GM18909 (cell line): ENCODE results near the gene RBM4B.
"Not testable (repeated sequence)": the region's sequence is repeated elsewhere in the genome, so short reads cannot be mapped to it uniquely, and the experiment has no call there.

Experiments
- ATAC-seq: cut with Tn5 transposase; IDR thresholded peaks from one replicate; pipeline ENCODE4 v1.9.1; 2021; ENCODE audit warnings: mild to moderate bottlenecking; ENCODE audit not compliant: unreplicated experiment, poor library complexity

The RBM4B gene, protein sequence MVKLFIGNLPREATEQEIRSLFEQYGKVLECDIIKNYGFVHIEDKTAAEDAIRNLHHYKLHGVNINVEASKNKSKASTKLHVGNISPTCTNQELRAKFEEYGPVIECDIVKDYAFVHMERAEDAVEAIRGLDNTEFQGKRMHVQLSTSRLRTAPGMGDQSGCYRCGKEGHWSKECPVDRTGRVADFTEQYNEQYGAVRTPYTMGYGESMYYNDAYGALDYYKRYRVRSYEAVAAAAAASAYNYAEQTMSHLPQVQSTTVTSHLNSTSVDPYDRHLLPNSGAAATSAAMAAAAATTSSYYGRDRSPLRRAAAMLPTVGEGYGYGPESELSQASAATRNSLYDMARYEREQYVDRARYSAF

GRCh38 chr11:66677599-66678375, at the start of gene RBM4B:
Gene RBM4B, minus strand, starts transcription at chr11:66677887. Its CDS starts 808 bp downstream, at chr11:66677079.
- peak; percentile 86 for ATAC-seq

GRCh38 chr11:66725647-66726046, 48.0 kb upstream of the RBM4B start:
- ATAC-seq: no peak

DNA sequence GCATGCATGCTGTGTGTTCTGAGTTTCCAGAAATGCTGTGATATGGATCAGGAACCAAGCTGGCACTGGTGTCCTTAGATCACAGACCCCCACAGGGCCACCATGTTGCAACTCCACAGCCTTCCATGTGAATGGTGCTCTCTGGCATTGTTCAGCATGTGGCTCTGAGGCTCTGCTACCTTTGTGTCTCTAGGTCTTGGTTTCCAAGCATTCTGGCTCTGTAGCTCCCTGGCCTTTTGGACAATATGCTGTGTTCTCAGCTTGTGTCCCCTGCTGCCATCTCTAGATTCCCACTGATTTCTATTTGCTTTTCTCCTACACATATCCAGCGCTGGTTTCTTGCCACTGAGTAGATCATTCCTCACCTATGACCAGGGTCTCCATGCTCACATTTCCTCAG, 47.4 kb upstream of the RBM4B start:
- ATAC-seq: no peak

DNA sequence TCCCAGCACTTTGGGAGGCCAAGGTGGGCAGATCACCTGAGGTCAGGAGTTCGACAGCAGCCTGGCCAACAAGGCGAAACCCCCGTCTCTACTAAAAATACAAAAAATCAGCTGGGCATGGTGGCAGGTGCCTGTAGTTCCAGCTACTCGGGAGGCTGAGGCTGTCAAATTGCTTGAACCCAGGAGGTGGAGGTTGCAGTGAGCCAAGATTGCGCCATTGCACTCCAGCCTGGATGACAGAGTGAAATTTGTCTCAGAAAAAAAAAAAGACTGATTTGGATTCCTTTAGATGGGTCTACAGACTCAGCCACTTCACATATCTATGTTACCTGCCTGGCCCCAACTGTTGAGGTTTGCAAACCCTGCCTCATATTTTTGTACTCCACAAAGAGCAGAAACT, 46.5 kb upstream of the RBM4B start:
- not testable (repeated sequence) for ATAC-seq

- ATAC-seq: no peak
Measured at GRCh38 chr11:66723693-66724092, 46.0 kb upstream of the RBM4B start.

DNA sequence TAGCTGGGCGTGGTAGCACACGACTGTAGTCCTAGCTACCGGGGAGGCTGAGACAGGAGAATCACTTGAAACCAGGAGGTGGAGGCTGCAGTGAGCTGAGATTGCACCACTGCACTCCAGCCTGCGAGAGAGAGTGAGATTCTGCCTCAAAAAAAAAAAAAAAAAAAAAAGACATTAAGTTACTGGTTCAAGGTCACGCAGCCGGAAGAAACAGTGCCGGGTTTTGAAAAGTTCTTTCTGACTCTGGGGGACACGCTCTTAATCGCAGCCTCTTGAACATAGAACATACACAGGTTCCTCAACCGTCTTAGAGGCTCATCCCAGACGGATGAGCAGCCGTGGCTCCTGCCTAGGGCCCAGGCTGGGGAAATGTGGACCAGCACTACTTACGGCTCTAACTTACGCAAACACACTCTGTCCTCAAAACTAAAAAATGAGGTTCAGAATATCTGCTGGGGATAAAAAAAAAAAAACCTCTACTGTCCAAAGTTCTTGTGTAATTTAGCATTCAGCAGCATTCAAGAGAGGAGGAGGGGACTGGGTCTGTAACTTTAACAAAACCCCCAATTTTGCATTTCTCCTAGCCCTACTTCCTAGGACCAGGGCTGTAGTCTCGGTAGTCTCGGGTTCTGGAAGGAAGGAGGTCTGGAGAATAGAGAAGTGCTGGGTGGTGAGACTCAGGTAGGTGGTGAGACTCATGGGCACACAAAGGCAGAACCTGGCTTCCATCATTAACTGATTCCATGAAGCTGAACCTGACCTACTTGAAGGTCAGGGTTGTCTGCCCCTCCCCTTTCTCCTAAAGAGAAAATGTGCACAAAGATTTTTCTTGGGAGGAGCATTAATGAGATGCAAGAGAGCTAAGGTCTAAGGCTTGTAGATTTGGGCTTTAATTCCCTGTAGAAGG, 45.3 kb upstream of the RBM4B start:
- ATAC-seq: no peak

- ATAC-seq: no peak
Measured at GRCh38 chr11:66721939-66722338, 44.3 kb upstream of the RBM4B start.

DNA sequence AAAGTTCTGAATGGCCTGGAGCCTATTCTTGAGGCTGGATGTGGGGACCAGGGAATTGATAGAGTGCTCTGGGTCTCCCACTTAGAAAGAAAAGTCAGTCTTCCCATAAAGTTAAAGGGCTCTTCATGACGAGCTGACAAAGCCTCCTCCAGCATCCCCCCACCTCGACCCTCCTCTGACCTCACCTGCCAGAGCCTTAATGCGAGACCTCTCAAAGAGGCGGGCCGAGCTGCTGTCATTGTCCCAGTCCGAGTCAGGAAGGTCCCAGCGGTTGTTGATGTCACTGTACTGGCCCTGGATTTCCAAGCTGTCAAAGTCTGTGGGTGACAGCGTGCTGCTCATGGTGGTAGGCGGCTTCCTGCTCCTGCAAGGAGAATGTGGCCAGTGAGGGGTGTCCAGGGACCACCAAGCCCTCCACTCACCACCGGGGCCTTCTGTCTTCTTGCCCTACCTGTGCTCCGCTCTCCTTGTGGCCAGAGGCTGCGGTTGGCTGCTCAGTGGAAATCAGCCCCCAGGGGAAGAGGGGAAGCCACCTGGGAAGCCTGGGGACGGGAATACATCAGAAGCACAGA, 43.3 kb upstream of the RBM4B start:
- no peak for ATAC-seq

DNA sequence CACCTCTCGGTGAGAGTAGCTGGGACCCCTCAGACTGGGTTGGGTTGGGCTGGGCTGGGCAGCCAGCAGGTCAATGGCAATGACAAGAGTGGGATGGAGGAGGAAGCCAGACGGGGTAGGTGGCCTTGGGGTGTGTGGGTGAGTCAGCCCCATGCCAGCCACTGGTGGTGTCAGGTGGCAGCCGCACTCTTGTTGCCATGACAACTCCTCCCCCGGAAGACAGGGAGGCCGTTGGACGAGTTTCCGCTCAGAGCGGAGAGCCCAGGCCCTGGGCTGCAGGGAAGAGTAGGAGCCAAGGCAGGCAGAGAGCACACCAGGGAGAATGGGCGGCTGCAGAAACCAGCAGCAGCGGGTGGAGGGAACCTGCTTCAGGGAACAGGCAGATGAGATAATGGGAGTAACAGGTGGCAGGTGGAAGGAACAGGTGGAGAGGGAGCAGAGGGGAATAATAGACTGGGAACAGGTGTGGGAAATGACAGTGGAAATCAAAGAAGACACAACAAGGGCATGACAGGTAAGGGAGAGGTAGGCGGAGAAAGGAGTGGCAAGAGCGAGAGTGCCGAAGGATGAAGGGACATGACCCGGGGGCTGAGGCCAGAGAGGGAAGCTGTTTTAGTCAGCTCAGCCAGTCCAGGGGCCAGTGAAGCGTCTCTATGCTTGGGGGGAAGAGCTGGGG, 42.7 kb upstream of the RBM4B start:
- no peak for ATAC-seq

GRCh38 chr11:66719111-66719872, 41.6 kb upstream of the RBM4B start:
- ATAC-seq: no peak

DNA sequence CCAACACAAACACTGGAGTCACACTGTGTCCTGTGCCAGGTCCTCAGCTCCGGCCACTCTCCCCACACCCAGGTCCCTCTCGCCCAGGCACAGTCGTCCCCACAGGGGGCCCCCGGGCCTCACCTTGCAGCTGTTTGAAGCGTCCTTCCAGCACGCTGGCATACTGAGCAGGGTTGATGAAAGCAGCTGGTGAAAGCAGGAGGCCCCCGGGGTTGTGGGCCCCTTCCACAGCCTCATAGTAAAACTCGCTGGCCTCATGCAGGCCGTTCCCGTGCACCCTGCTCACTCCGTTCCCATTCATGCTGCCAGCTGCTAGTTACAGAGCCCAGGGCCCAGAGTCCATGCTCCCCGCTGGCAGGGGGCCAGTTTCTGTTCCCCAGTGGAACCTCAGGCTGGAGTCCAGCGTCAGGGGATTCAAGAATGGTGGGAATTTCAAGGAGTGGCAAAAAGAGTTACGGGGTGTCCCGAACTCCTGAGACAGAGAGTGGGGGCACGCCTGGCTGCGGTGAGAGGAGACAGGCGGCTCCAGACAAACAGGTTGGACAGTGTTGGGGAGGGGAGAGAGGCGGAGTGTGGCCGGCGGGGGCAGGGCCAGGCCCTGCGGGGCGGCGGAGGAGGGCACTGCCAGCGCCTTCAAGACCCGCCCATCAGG, 40.8 kb upstream of the RBM4B start:
- no peak for ATAC-seq

DNA sequence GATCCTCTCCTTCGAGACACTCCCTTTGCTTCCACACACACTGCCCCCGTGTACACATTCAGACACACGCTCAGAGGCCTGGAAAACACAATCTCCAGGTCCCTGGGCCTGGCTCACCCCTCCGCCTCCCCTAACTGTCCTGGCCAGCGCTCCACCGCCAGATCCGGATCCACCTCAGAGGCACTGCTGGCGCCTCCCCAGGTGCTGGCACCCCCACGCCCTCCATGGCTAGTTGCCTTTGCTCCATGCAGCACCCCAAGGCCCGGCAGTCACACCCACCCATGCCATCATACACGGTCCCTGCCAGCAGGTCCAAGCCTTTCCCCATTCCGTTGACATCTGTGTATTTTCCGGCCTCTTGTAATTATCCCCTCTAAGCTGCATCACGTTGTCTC, 40.2 kb upstream of the RBM4B start:
- ATAC-seq: no peak

GRCh38 chr11:66716996-66717395, 39.3 kb upstream of the RBM4B start:
- no peak for ATAC-seq

DNA sequence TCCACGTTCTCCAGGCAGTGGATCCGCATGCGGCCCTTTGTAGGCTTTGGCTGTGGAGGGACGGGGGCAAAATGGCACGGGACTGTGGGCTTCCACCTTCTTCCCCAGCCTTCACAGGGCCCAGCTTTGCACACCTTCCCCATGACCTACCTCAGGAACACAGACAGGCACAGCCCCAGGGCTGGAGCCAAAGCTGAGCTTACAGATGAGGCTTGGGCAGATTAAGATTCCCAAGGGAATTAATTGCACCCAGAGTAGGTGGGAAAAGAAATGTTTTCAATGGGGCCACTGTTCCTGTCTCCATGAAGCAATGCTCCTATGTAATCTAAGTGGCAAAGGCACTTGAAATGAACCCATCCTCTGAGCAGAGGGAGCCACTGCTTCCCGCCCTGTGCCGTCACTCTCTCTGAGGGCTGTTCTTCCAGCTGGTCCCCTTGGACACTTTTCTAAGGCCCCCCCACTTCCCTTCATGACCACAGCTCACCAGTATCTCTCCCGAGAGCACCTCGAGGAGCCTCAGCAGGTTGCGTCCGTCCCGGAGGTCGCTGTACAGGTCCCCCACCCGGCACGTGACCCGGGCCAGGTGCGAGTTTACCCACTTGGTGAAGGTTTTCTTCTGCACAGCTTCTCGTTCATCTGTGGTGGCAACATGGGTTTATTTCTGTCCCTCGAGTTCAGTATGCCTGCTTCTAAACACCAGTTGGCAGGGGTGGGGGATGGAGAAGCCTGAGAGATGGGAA, 37.8 kb upstream of the RBM4B start:
- no peak for ATAC-seq

GRCh38 chr11:66713746-66714480, 36.2 kb upstream of the RBM4B start:
- ATAC-seq: no peak

DNA sequence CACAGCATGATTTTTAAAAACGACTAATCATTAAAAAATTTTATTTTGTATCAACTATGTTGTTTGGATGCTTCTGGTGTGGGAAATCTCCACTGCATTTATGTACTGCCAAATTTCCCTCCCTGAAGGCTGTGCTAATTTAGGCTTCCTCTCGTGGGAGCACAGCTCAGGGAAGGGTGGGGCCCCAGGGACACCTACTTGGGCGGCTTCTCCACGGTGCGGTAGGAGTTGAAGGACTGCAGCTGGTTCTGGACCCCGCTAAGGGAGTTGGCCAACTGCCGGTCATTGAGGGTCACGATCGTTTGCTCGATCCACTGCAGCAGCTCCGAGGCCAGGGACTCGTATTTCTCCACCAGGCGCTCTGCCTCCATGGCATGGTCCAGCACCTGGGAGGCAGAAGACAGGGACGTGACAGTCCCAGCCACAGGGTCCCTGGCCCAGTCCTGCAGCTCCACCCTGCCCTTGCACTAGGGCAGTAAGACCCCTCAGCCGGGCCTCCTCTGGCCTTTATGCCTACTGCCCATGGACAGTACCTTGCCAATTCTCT, 32.8 kb upstream of the RBM4B start:
- ATAC-seq: no peak

GRCh38 chr11:66708701-66709100, 31.0 kb upstream of the RBM4B start:
- no peak for ATAC-seq
